ENCODE results near the gene LAMTOR5. TPM values are rescaled to one million over a fixed set of nuclear protein-coding genes. Genes with fewer than 3 reads are reported as not detected.
A peak's percentile ranks its signal among the peaks of the same experiment; 100 is the strongest.

The LAMTOR5 gene
- total and polyA plus RNA-seq, 12 donors: 209 to 506 (median 248) TPM

GRCh38 chr1:110424699-110425611 is 17.5 kb upstream of the LAMTOR5 start:
- Histone ChIP-seq H3K36me3 (no peaks in the 10 kb centered on the region), H3K4me3 (no peak overlapping the region), H3K27ac (peak overlapping the region in 9 of 10 donors; percentile 21 to 82 (median 48)), H3K27me3 (no peaks in the 10 kb centered on the region), H3K4me1 (peaks cover 0 to 20% (median 11%) of the 10 kb centered on the region in 9 donors), H3K9me3 (no peaks in the 10 kb centered on the region)
- WGBS, 2 donors: 61 to 73% methylated on average over 9 of the region's 9 CpGs
- intact Hi-C loops (cut with DNase I): no loop called here
- ATAC-seq (peak in 7 of 8 donors; percentile 32 to 59 (median 49)), DNase-seq (peak in 1 of 2 donors; percentile 17)
- TF ChIP-seq CTCF (IDR thresholded peaks at IDR 0.05): no peak

DNA sequence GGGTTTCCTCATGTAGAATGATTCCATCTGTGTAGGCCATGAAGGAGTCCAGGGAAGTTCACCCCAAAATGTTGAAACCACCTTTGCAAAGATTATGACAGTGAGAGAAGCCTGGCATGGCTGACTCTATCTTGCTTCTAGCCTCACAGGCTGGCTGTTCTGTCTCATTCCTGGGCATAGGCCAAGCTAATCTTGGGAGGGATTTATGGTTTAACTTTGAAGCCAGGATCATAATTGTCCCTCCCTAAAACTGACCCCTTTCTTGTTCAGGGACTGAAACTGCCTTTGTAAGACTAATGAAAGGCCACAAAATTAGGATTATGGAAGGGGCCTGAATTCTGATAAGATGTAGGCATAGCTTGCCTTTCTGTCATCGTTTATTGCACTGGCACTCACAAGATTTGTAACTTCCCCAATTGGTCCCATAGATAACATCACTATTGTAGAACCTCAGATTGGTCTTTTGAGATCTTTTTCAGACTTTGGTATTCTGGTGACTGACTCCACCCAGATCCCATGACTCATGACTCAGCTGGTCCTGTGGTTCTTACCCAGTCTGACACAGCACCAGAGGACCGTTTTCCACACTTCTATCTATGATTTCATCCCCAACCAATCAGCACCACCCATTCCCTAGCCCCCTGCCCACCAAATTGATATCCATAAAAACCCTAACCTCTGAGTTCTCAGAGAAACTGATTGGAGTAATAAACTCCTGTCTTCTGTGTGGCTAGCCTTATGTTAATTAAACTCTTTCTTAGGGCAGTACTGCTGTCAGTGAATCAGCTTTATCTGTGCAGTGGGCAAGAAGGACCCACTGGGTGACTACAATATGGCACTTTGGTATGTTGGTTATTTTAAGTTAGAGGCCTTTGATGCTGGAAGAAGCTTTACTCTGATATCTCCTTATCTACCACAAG is 13.6 kb upstream of the LAMTOR5 start:
- Histone ChIP-seq H3K4me3 (no peak overlapping the region), H3K36me3 (no peaks in the 10 kb centered on the region), H3K27me3 (no peaks in the 10 kb centered on the region), H3K4me1 (peaks cover 0 to 20% (median 11%) of the 10 kb centered on the region in 9 donors), H3K27ac (no peak overlapping the region), H3K9me3 (no peaks in the 10 kb centered on the region)
- 67 to 82% methylated on average over 2 of the region's 2 CpGs for WGBS, 2 donors
- no peak for TF ChIP-seq CTCF (IDR thresholded peaks at IDR 0.05)
- intact Hi-C loops (cut with DNase I): no loop called here
- peak in 1 of 8 donors; percentile 50 for ATAC-seq
- DNase-seq: no peak

- no peak overlapping the region for H3K27ac ChIP-seq
- ATAC-seq: peak in 1 of 8 donors; percentile 13
These were observed 12.6 kb upstream of the LAMTOR5 start for GRCh38 chr1:110420023-110420662.

More at GRCh38 chr1:110420023-110420662, 12.6 kb upstream of the LAMTOR5 start:
- WGBS, 2 donors: 82 to 89% methylated on average over 10 of the region's 10 CpGs
- no peaks in the 10 kb centered on the region for H3K27me3 ChIP-seq
- DNase-seq: no peak
- peaks cover 0 to 17% (median 6%) of the 10 kb centered on the region in 9 donors for H3K4me1 ChIP-seq
- intact Hi-C loops (cut with DNase I): no loop called here
- no peak overlapping the region for H3K4me3 ChIP-seq
- no peak for TF ChIP-seq CTCF (IDR thresholded peaks at IDR 0.05)
- H3K9me3 ChIP-seq: no peaks in the 10 kb centered on the region
- H3K36me3 ChIP-seq: no peaks in the 10 kb centered on the region
